WTC11 (cell line): ENCODE results near the gene GPR83. TPM values are rescaled to one million over a fixed set of nuclear protein-coding genes. Genes with fewer than 3 reads are reported as not detected.

Source experiments
- ATAC-seq: fragments of 200-7000 bp; cut with Tn5 transposase; 2 replicates; pipeline ENCODE4 v1.10.0; 2021; ENCODE audit warnings: mild to moderate bottlenecking, moderate library complexity
- CTCF ChIA-PET: fragments of 300-600 bp; sonication (Branson Sonifier 250); formaldehyde crosslinking; loops from one replicate; lab custom pipeline; 2021; ENCODE audit warnings: antibody characterized with exemption; lab: Charles Lee
- POLR2A ChIA-PET: fragments of 350-600 bp; sonication (Branson Sonifier 250); formaldehyde crosslinking; loops from one replicate; lab custom pipeline; 2021; ENCODE audit warnings: antibody characterized with exemption; lab: Charles Lee
- DNase-seq: peaks from one replicate; pipeline ENCODE4 v3.0.0; 2021; ENCODE audit warnings: low spot score
- H3K27ac Mint-ChIP-seq: 2 replicates; pipeline ENCODE4 v1.8.0; 2021; ENCODE audit warnings: mixed read lengths
- H3K27me3 Mint-ChIP-seq: 2 replicates; pipeline ENCODE4 v1.8.0; 2021; ENCODE audit warnings: low read depth, mild to moderate bottlenecking, moderate library complexity, mixed read lengths
- H3K36me3 Mint-ChIP-seq: 2 replicates; pipeline ENCODE4 v1.8.0; 2021; ENCODE audit warnings: mixed read lengths
- H3K4me1 Mint-ChIP-seq: 2 replicates; pipeline ENCODE4 v1.8.0; 2022; ENCODE audit warnings: mixed read lengths
- H3K4me3 Mint-ChIP-seq: 2 replicates; pipeline ENCODE4 v1.8.0; 2021; ENCODE audit warnings: mild to moderate bottlenecking, moderate library complexity, mixed read lengths
- H3K9me3 Mint-ChIP-seq: 2 replicates; pipeline ENCODE4 v1.8.0; 2021; ENCODE audit warnings: mixed read lengths
- ATF1 ChIP-seq: sonication (generic); formaldehyde crosslinking; IDR thresholded peaks from 2 replicates; pipeline ENCODE4 v1.8.1; 2023; ENCODE audit warnings: mild to moderate bottlenecking, moderate library complexity, missing genetic modification reagents
- CTCF ChIP-seq: fragments of 200-600 bp; IDR thresholded peaks from 2 replicates; pipeline ENCODE4 v1.8.0; 2022; ENCODE audit warnings: antibody characterized with exemption
- ERG ChIP-seq: fragments of 250-450 bp; sonication (Bioruptor Pico); IDR thresholded peaks from 2 replicates; pipeline ENCODE4 v1.8.0; 2021; ENCODE audit warnings: mild to moderate bottlenecking
- ETV6 ChIP-seq: sonication (generic); formaldehyde crosslinking; IDR thresholded peaks from 2 replicates; pipeline ENCODE4 v1.8.1; 2022; ENCODE audit warnings: mild to moderate bottlenecking, missing genetic modification reagents
- FOXJ3 ChIP-seq: sonication (generic); formaldehyde crosslinking; IDR thresholded peaks from 2 replicates; pipeline ENCODE4 v1.9.0; 2021; ENCODE audit warnings: missing genetic modification reagents, mild to moderate bottlenecking, borderline replicate concordance
- FOXP4 ChIP-seq: sonication (generic); formaldehyde crosslinking; IDR thresholded peaks from 2 replicates; pipeline ENCODE4 v1.8.0; 2022; ENCODE audit warnings: mild to moderate bottlenecking, missing genetic modification reagents
- GABPB1 ChIP-seq: sonication (generic); formaldehyde crosslinking; IDR thresholded peaks from 2 replicates; pipeline ENCODE4 v1.8.1; 2023; ENCODE audit warnings: mild to moderate bottlenecking, missing genetic modification reagents
- IRF2 ChIP-seq: sonication (generic); formaldehyde crosslinking; IDR thresholded peaks from 2 replicates; pipeline ENCODE4 v1.8.0; 2022; ENCODE audit warnings: low read depth, missing genetic modification reagents, borderline replicate concordance
- NFATC4 ChIP-seq: fragments of 250-450 bp; sonication (Bioruptor Pico); IDR thresholded peaks from 2 replicates; pipeline ENCODE4 v1.9.0; 2021; ENCODE audit warnings: mild to moderate bottlenecking
- NFYB ChIP-seq: sonication (generic); formaldehyde crosslinking; conservative IDR thresholded peaks from 2 replicates; pipeline ENCODE4 v1.8.0; 2022; ENCODE audit warnings: low read depth, missing genetic modification reagents
- NR3C1 ChIP-seq: sonication (generic); formaldehyde crosslinking; conservative IDR thresholded peaks from 2 replicates; pipeline ENCODE4 v1.8.1; 2023; ENCODE audit warnings: low read depth, mild to moderate bottlenecking, missing genetic modification reagents
- ZNF396 ChIP-seq: fragments of 250-450 bp; sonication (Bioruptor Pico); IDR thresholded peaks from 2 replicates; pipeline ENCODE4 v1.8.0; 2021; ENCODE audit warnings: mild to moderate bottlenecking, moderate library complexity, borderline replicate concordance
- ZNF425 ChIP-seq: fragments of 250-450 bp; sonication (Bioruptor Pico); conservative IDR thresholded peaks from 2 replicates; pipeline ENCODE4 v1.9.0; 2021; ENCODE audit warnings: mild to moderate bottlenecking
- total RNA-seq: library from RNA; stranded (reverse); gene quantifications from 3 replicates; pipeline ENCODE4 v1.2.3, GENCODE V29; 2021

The GPR83 gene
- total RNA-seq, 1 experiment from 2014 or later = 0.42 TPM

- TF ChIP-seq ZNF425 (no peak), NFATC4 (no peak)
Observed at GRCh38 chr11:94418123-94418765, 17.0 kb upstream of the GPR83 start (continued).

GRCh38 chr11:94417386-94417987 lies 16.3 kb upstream of the GPR83 start:
- TF ChIP-seq NFYB (CRISPR knock-in tag) (no peak), ZNF396 (CRISPR knock-in tag) (no peak), ETV6 (CRISPR knock-in tag) (no peak), CTCF (peak; percentile 43; the same call in 1 of the 2 replicates), FOXP4 (CRISPR knock-in tag) (no peak), ATF1 (CRISPR knock-in tag) (no peak), IRF2 (CRISPR knock-in tag) (no peak)
- TF ChIP-seq, all 79 proteins: peak for 1
- H3K4me3 Mint-ChIP-seq = no peak overlapping the region
- DNase-seq (no peak), ATAC-seq (peak; percentile 61)
- H3K27me3 Mint-ChIP-seq = no peaks in the 10 kb centered on the region
- ChIA-PET POLR2A (no interaction called here), CTCF (interaction anchor here (0.6 to 2.4 kb wide), 14 partner anchors 10 to 524 kb away, joined by 3 to 23 read pairs (median 4); partner anchors contain the start of genes ANKRD49, C11orf97 and MRE11)
- H3K36me3 Mint-ChIP-seq = peaks cover 8% of the 10 kb centered on the region
- H3K27ac Mint-ChIP-seq = no peak overlapping the region; the same call in 1 of the 2 replicates
- H3K4me1 Mint-ChIP-seq = no peaks in the 10 kb centered on the region
- no peaks in the 10 kb centered on the region for H3K9me3 Mint-ChIP-seq

- CTCF ChIA-PET = interaction anchor here (1.0 to 1.3 kb wide), 2 partner anchors 12 to 484 kb away, joined by 5 read pairs; no protein-coding TSS in a partner anchor
- no peak for ATAC-seq
Observed at GRCh38 chr11:94405062-94405833, 4.0 kb upstream of the GPR83 start.

GRCh38 chr11:94402355-94402754 lies 1.1 kb upstream of the GPR83 start:
- Mint-ChIP-seq H3K27me3 (peaks cover 51% of the 10 kb centered on the region), H3K9me3 (no peaks in the 10 kb centered on the region), H3K4me1 (peaks cover 18% of the 10 kb centered on the region)

More at GRCh38 chr11:94405062-94405833, 4.0 kb upstream of the GPR83 start:
- H3K4me3 Mint-ChIP-seq = no peak overlapping the region
- H3K27ac Mint-ChIP-seq = no peak overlapping the region
- TF ChIP-seq GABPB1 (CRISPR knock-in tag) (peak; percentile 99), FOXJ3 (no peak)
- H3K4me1 Mint-ChIP-seq = peaks cover 18% of the 10 kb centered on the region
- POLR2A ChIA-PET = interaction anchor here (0.6 kb wide), 1 partner anchor 146 kb away, joined by 3 read pairs; no protein-coding TSS in a partner anchor
- no peaks in the 10 kb centered on the region for H3K9me3 Mint-ChIP-seq
- peaks cover 31% of the 10 kb centered on the region for H3K27me3 Mint-ChIP-seq
- no peak for DNase-seq
- H3K36me3 Mint-ChIP-seq = no peaks in the 10 kb centered on the region

More at GRCh38 chr11:94402355-94402754, 1.1 kb upstream of the GPR83 start:
- no peaks in the 10 kb centered on the region for H3K36me3 Mint-ChIP-seq
- H3K27ac Mint-ChIP-seq = no peak overlapping the region
- TF ChIP-seq GABPB1 (CRISPR knock-in tag) (peak; percentile 57; the same call in 1 of the 2 replicates), ERG (CRISPR knock-in tag) (no peak), NR3C1 (CRISPR knock-in tag) (no peak)
- TF ChIP-seq, all 79 proteins: peak for 1
- CTCF ChIA-PET = interaction anchor here (0.5 to 2.6 kb wide), 4 partner anchors 15 to 633 kb away, joined by 4 to 7 read pairs (median 6); no protein-coding TSS in a partner anchor
- peak overlapping the region; percentile 48 for H3K4me3 Mint-ChIP-seq
- DNase-seq = no peak
- POLR2A ChIA-PET = no interaction called here
- ATAC-seq = peak; percentile 6; the same call in 1 of the 2 replicates
